ENCODE results near the gene DCLK3.

The DCLK3 gene

GRCh38 chr3:36765104-36765503 is 751 bp upstream of the DCLK3 start:
- no peak for DNase-seq

GRCh38 chr3:36764704-36765038 is 318 bp upstream of the DCLK3 start:
- DNase-seq, result no peak

GRCh38 chr3:36762918-36763849 is 1.2 kb downstream of the DCLK3 start:
- no peak for DNase-seq

GRCh38 chr3:36761779-36762178 is 2.6 kb downstream of the DCLK3 start:
- DNase-seq, result no peak

- DNase-seq, result no peak
Measured at GRCh38 chr3:36756269-36756668, 8.1 kb downstream of the DCLK3 start.

GRCh38 chr3:36751326-36751725 is 13.0 kb downstream of the DCLK3 start:
- DNase-seq, result no peak

GRCh38 chr3:36750737-36751136 is 13.6 kb downstream of the DCLK3 start:
- no peak for DNase-seq

- no peak for DNase-seq
Measured at GRCh38 chr3:36744763-36745162, 19.6 kb downstream of the DCLK3 start.

- peak; percentile 73 for DNase-seq
Measured at GRCh38 chr3:36743826-36744225, 20.5 kb downstream of the DCLK3 start.

GRCh38 chr3:36741285-36741684 is 23.1 kb downstream of the DCLK3 start:
- no peak for DNase-seq

- DNase-seq, result peak; percentile 34
Measured at GRCh38 chr3:36740787-36741186, 23.6 kb downstream of the DCLK3 start.

GRCh38 chr3:36738702-36739101 is 25.7 kb downstream of the DCLK3 start:
- DNase-seq, result no peak

GRCh38 chr3:36736301-36736700 is 28.1 kb downstream of the DCLK3 start:
- DNase-seq, result peak; percentile 53

- no peak for DNase-seq
Measured at GRCh38 chr3:36734742-36735141, 29.6 kb downstream of the DCLK3 start.

- DNase-seq, result no peak
Measured at GRCh38 chr3:36733723-36734122, 30.6 kb downstream of the DCLK3 start.

GRCh38 chr3:36733162-36733696 is 31.1 kb downstream of the DCLK3 start:
- DNase-seq, result no peak

GRCh38 chr3:36730966-36731365 is 33.4 kb downstream of the DCLK3 start:
- no peak for DNase-seq

- peak; percentile 40 for DNase-seq
Measured at GRCh38 chr3:36729204-36730056, 34.9 kb downstream of the DCLK3 start.

- DNase-seq, result no peak
Measured at GRCh38 chr3:36714343-36715086, 49.8 kb downstream of the DCLK3 start.

GRCh38 chr3:36713904-36714303 is 50.4 kb downstream of the DCLK3 start:
- DNase-seq, result no peak

GRCh38 chr3:36710606-36711005 is 53.7 kb downstream of the DCLK3 start:
- DNase-seq, result no peak

- no peak for DNase-seq
Measured at GRCh38 chr3:36709826-36710365, 54.5 kb downstream of the DCLK3 start.

- no peak for DNase-seq
Measured at GRCh38 chr3:36709281-36709680, 55.1 kb downstream of the DCLK3 start.
